VCaP (cell line): ENCODE results near the gene CACNA2D4.

ENCODE experiments used
- H3K27ac ChIP-seq: fragments of 450-650 bp; 2 replicates; pipeline ENCODE4 v1.5.1; 2017
- TF ChIP-seq, protein P1 (sequence below): fragments of 450-650 bp; conservative IDR thresholded peaks from 2 replicates; pipeline ENCODE4 v1.5.1; 2017; ENCODE audit warnings: mild to moderate bottlenecking, moderate library complexity

The CACNA2D4 gene

GRCh38 chr12:1792406-1792805, 126.0 kb downstream of the CACNA2D4 start:
- TF ChIP-seq, protein P1, sequence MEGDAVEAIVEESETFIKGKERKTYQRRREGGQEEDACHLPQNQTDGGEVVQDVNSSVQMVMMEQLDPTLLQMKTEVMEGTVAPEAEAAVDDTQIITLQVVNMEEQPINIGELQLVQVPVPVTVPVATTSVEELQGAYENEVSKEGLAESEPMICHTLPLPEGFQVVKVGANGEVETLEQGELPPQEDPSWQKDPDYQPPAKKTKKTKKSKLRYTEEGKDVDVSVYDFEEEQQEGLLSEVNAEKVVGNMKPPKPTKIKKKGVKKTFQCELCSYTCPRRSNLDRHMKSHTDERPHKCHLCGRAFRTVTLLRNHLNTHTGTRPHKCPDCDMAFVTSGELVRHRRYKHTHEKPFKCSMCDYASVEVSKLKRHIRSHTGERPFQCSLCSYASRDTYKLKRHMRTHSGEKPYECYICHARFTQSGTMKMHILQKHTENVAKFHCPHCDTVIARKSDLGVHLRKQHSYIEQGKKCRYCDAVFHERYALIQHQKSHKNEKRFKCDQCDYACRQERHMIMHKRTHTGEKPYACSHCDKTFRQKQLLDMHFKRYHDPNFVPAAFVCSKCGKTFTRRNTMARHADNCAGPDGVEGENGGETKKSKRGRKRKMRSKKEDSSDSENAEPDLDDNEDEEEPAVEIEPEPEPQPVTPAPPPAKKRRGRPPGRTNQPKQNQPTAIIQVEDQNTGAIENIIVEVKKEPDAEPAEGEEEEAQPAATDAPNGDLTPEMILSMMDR: no peak
- H3K27ac ChIP-seq: no peak overlapping the region

- TF ChIP-seq, protein P1: peak; percentile 92
- H3K27ac ChIP-seq: no peak overlapping the region
These were observed 127.2 kb downstream of the CACNA2D4 start for GRCh38 chr12:1791104-1791841.

GRCh38 chr12:1790444-1790843, 128.0 kb downstream of the CACNA2D4 start:
- no peak overlapping the region for H3K27ac ChIP-seq
- TF ChIP-seq, protein P1: no peak

- no peak overlapping the region for H3K27ac ChIP-seq
- TF ChIP-seq, protein P1: no peak
These were observed 130.7 kb downstream of the CACNA2D4 start for GRCh38 chr12:1787714-1788113.

DNA sequence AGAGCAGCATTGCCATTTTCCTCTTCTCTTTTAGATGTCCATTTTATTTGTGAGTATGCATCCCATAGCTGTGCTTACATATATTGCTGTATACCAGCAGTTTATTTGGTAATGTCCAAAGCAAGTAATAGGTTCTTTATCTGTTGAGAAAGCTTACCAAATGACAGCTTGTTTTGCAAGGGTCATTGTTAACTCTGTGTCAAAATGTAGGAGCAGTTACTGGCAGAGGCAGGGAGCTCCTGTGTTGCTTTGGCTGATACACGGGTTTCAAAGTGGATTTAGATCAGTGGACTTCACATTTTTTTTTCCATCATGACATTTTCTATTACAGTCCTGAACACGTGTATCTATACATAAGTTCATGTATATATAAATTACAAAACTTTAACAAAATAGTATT, 136.2 kb downstream of the CACNA2D4 start:
- H3K27ac ChIP-seq: no peak overlapping the region
- TF ChIP-seq, protein P1: no peak

GRCh38 chr12:1781772-1782171, 136.7 kb downstream of the CACNA2D4 start:
- TF ChIP-seq, protein P1: no peak
- H3K27ac ChIP-seq: no peak overlapping the region

GRCh38 chr12:1779783-1780182, 138.7 kb downstream of the CACNA2D4 start:
- TF ChIP-seq, protein P1: no peak

More at GRCh38 chr12:1779783-1780182, 138.7 kb downstream of the CACNA2D4 start:
- no peak overlapping the region for H3K27ac ChIP-seq
